Stimulated activated memory B cell treated with anti-CD40 and anti-IgM and Interleukin-4, amounts not matched to agents 10 μg/mL and 1 μg/mL and 100 μg/mL, for 72 hours (primary cell): ENCODE results near the gene SDK1.
"Not testable (repeated sequence)": the region's sequence is repeated elsewhere in the genome, so short reads cannot be mapped to it uniquely, and the experiment has no call there.

ENCODE experiments used
- ATAC-seq: fragments of 150-1000 bp; cut with Tn5 transposase; 2 replicates; pipeline ENCODE4 v1.10.0; 2021
- H3K27ac Mint-ChIP-seq: one replicate; pipeline ENCODE4 v1.8.0; 2022; ENCODE audit warnings: mild to moderate bottlenecking, mixed read lengths
- H3K27me3 Mint-ChIP-seq: one replicate; pipeline ENCODE4 v1.8.0; 2022; ENCODE audit warnings: mixed read lengths
- H3K36me3 Mint-ChIP-seq: one replicate; pipeline ENCODE4 v1.8.0; 2022; ENCODE audit warnings: mixed read lengths
- H3K4me1 Mint-ChIP-seq: one replicate; pipeline ENCODE4 v1.8.0; 2022; ENCODE audit warnings: mixed read lengths
- H3K4me3 Mint-ChIP-seq: one replicate; pipeline ENCODE4 v1.8.0; 2022; ENCODE audit warnings: mild to moderate bottlenecking, moderate library complexity, mixed read lengths
- H3K9me3 Mint-ChIP-seq: one replicate; pipeline ENCODE4 v1.8.0; 2022; ENCODE audit warnings: mixed read lengths

Gene SDK1

GRCh38 chr7:4203626-4204512 lies 902.8 kb downstream of the SDK1 start:
- no peak overlapping the region for H3K4me3 Mint-ChIP-seq
- H3K27ac Mint-ChIP-seq, result no peak overlapping the region

DNA sequence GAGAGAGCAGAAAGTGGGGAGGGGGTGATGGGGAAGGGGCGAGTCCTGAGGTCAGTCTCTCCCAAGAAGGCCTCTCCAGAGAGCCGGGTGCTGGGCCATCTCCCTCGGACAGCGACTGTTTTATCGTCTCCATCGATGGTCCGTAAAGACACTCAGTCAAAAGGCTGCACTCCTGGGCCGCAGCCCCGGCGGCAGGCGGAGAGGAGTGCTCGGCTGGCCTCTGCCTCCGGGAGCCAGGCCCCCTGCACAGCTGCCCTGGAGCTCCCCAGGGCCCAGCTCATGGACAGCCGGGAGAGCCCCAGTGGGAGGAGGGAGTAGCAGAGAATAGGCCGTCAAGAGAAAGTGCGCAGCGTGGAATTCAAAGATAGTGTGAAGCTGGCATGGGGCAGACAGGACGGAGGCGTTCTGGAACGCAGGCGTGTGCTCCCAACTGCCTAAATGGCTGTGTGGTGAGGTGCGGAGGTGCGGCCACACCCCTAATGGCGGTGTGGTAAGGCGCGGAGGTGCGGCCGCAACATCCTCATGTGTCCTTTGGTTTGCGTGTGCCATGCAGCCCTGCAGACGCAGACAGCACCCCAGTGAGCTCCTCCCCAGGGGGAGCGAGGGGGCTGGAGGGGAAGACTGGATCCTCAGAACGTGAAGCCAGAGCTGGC lies 903.6 kb downstream of the SDK1 start:
- Mint-ChIP-seq H3K36me3 (no peaks in the 10 kb centered on the region), H3K4me1 (no peaks in the 10 kb centered on the region), H3K4me3 (no peak overlapping the region), H3K27me3 (no peaks in the 10 kb centered on the region), H3K9me3 (peaks cover 2% of the 10 kb centered on the region), H3K27ac (no peak overlapping the region)
- ATAC-seq, result no peak

More at GRCh38 chr7:4203626-4204512, 902.8 kb downstream of the SDK1 start:
- H3K9me3 Mint-ChIP-seq, result peaks cover 2% of the 10 kb centered on the region
- no peaks in the 10 kb centered on the region for H3K36me3 Mint-ChIP-seq
- no peak for ATAC-seq
- H3K27me3 Mint-ChIP-seq, result no peaks in the 10 kb centered on the region
- no peaks in the 10 kb centered on the region for H3K4me1 Mint-ChIP-seq

GRCh38 chr7:4205828-4206227 lies 904.8 kb downstream of the SDK1 start:
- no peak overlapping the region for H3K4me3 Mint-ChIP-seq
- H3K9me3 Mint-ChIP-seq, result no peaks in the 10 kb centered on the region
- no peak for ATAC-seq
- H3K36me3 Mint-ChIP-seq, result no peaks in the 10 kb centered on the region
- H3K27me3 Mint-ChIP-seq, result no peaks in the 10 kb centered on the region
- H3K4me1 Mint-ChIP-seq, result no peaks in the 10 kb centered on the region
- no peak overlapping the region for H3K27ac Mint-ChIP-seq

DNA sequence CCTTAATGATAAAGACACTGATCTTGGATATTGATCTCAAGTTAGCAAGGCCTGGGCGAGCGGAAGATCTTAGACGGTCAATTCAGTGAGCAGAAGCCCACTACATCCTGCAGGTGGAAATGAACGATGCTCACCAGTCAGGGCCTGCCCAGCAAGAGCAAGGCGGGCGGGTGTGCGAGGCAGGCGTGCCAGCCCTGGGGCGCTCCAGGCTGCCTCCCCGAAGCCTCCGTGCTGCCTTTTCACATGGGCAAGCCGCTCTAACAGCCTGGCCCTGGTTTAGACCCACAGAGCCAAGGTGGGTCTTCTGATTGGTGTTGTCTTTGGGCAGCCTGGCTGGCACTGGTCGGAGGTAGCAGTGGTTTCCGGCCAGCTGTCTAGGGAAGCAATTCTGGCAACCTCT lies 906.0 kb downstream of the SDK1 start:
- no peaks in the 10 kb centered on the region for H3K27me3 Mint-ChIP-seq
- H3K4me1 Mint-ChIP-seq, result no peaks in the 10 kb centered on the region
- H3K36me3 Mint-ChIP-seq, result no peaks in the 10 kb centered on the region
- no peak overlapping the region for H3K4me3 Mint-ChIP-seq
- no peaks in the 10 kb centered on the region for H3K9me3 Mint-ChIP-seq
- no peak overlapping the region for H3K27ac Mint-ChIP-seq
- no peak for ATAC-seq

DNA sequence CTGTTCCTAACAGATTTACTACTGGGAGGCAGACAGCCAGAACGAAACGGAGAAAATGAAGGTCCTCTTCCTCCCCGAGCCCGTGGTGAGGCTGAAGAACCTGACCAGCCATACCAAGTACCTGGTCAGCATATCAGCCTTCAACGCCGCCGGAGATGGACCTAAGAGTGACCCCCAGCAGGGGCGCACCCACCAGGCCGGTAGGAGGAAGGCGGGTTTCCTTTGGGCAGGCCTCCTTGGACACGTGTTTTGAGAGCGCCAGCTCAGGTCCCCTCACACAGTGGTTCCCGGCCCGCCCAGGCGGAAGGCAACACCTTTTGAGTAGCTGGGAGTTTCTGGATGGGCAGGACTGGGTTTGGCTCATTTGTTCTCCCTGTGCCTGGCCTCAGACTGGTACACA lies 907.0 kb downstream of the SDK1 start:
- Mint-ChIP-seq H3K4me3 (no peak overlapping the region), H3K36me3 (no peaks in the 10 kb centered on the region), H3K27me3 (no peaks in the 10 kb centered on the region), H3K9me3 (no peaks in the 10 kb centered on the region), H3K27ac (no peak overlapping the region), H3K4me1 (no peaks in the 10 kb centered on the region)
- ATAC-seq, result no peak

DNA sequence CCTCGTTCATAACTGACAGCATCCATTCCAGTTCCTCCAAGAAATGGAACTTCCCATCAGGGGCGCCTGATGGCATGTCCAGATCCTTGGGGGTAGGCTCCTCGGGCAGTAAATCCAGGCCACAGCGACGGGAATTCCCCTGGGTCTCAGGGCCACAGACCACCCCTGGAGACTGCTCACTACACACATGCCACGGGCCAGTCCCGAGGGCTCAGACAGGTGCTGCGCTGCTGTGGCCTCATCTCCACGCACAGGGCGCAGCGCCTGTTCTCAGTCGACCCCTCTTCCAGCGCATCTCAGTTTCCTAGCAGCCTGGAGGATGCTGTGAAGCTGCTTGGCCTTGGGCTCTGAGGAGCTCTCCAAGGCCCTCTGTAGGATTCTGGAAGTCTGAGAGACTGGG lies 907.5 kb downstream of the SDK1 start:
- ATAC-seq, result no peak
- H3K27ac Mint-ChIP-seq, result no peak overlapping the region
- no peaks in the 10 kb centered on the region for H3K4me1 Mint-ChIP-seq
- H3K4me3 Mint-ChIP-seq, result no peak overlapping the region
- no peaks in the 10 kb centered on the region for H3K27me3 Mint-ChIP-seq
- no peaks in the 10 kb centered on the region for H3K9me3 Mint-ChIP-seq
- no peaks in the 10 kb centered on the region for H3K36me3 Mint-ChIP-seq

DNA sequence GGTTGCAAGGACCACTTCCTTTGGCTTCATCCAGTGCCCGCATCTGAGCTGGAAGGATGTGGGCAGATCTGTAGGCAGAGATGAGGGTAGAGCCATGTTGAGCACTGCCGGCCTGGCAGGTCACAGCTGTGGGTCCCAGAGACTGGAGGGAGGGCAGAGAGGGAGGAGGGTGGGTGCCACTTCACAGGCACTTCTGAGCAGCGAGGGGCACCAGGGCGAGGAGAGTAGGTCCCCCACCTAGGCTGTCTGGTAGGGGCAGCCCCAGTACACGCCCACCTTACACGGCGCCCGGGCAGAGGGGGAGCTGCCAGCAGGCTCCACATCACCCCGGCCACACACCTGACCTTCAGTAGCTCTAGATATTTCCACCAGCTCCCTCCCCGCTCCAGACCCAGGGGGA lies 908.1 kb downstream of the SDK1 start:
- peak; percentile 6 for ATAC-seq
- no peaks in the 10 kb centered on the region for H3K36me3 Mint-ChIP-seq
- H3K4me1 Mint-ChIP-seq, result no peaks in the 10 kb centered on the region

GRCh38 chr7:4209966-4210365 lies 908.9 kb downstream of the SDK1 start:
- H3K27ac Mint-ChIP-seq, result no peak overlapping the region
- H3K4me3 Mint-ChIP-seq, result no peak overlapping the region
- no peaks in the 10 kb centered on the region for H3K4me1 Mint-ChIP-seq
- no peaks in the 10 kb centered on the region for H3K36me3 Mint-ChIP-seq
- H3K9me3 Mint-ChIP-seq, result no peaks in the 10 kb centered on the region
- no peaks in the 10 kb centered on the region for H3K27me3 Mint-ChIP-seq
- ATAC-seq, result no peak

More for the DNA sequence above, 908.1 kb downstream of the SDK1 start:
- H3K9me3 Mint-ChIP-seq, result no peaks in the 10 kb centered on the region
- no peaks in the 10 kb centered on the region for H3K27me3 Mint-ChIP-seq
- no peak overlapping the region for H3K27ac Mint-ChIP-seq
- H3K4me3 Mint-ChIP-seq, result no peak overlapping the region

- no peaks in the 10 kb centered on the region for H3K36me3 Mint-ChIP-seq
- H3K4me3 Mint-ChIP-seq, result no peak overlapping the region
- H3K27ac Mint-ChIP-seq, result no peak overlapping the region
- no peaks in the 10 kb centered on the region for H3K27me3 Mint-ChIP-seq
- H3K4me1 Mint-ChIP-seq, result no peaks in the 10 kb centered on the region
- no peak for ATAC-seq
- no peaks in the 10 kb centered on the region for H3K9me3 Mint-ChIP-seq
Observed at GRCh38 chr7:4210821-4211220, 909.8 kb downstream of the SDK1 start.

GRCh38 chr7:4211261-4211660 lies 910.2 kb downstream of the SDK1 start:
- no peak for ATAC-seq
- Mint-ChIP-seq H3K4me1 (no peaks in the 10 kb centered on the region), H3K4me3 (no peak overlapping the region)

GRCh38 chr7:4212376-4212775 lies 911.3 kb downstream of the SDK1 start:
- no peak overlapping the region for H3K27ac Mint-ChIP-seq
- H3K36me3 Mint-ChIP-seq, result no peaks in the 10 kb centered on the region
- ATAC-seq, result no peak
- no peaks in the 10 kb centered on the region for H3K4me1 Mint-ChIP-seq
- no peaks in the 10 kb centered on the region for H3K27me3 Mint-ChIP-seq
- no peak overlapping the region for H3K4me3 Mint-ChIP-seq
- no peaks in the 10 kb centered on the region for H3K9me3 Mint-ChIP-seq

More at GRCh38 chr7:4211261-4211660, 910.2 kb downstream of the SDK1 start:
- H3K9me3 Mint-ChIP-seq, result no peaks in the 10 kb centered on the region
- H3K27ac Mint-ChIP-seq, result no peak overlapping the region
- H3K36me3 Mint-ChIP-seq, result no peaks in the 10 kb centered on the region
- H3K27me3 Mint-ChIP-seq, result no peaks in the 10 kb centered on the region

- no peak overlapping the region for H3K4me3 Mint-ChIP-seq
- no peaks in the 10 kb centered on the region for H3K9me3 Mint-ChIP-seq
- ATAC-seq, result no peak
- H3K27ac Mint-ChIP-seq, result no peak overlapping the region
- no peaks in the 10 kb centered on the region for H3K36me3 Mint-ChIP-seq
- no peaks in the 10 kb centered on the region for H3K27me3 Mint-ChIP-seq
- no peaks in the 10 kb centered on the region for H3K4me1 Mint-ChIP-seq
Observed at GRCh38 chr7:4214291-4215155, 913.5 kb downstream of the SDK1 start.

- no peak for ATAC-seq
- Mint-ChIP-seq H3K36me3 (no peaks in the 10 kb centered on the region), H3K4me3 (no peak overlapping the region), H3K27ac (no peak overlapping the region), H3K4me1 (no peaks in the 10 kb centered on the region), H3K9me3 (peaks cover 3% of the 10 kb centered on the region), H3K27me3 (no peaks in the 10 kb centered on the region)
Observed at GRCh38 chr7:4215176-4215720, 914.2 kb downstream of the SDK1 start.

- Mint-ChIP-seq H3K9me3 (peaks cover 3% of the 10 kb centered on the region), H3K4me1 (no peaks in the 10 kb centered on the region), H3K36me3 (no peaks in the 10 kb centered on the region), H3K27ac (no peak overlapping the region), H3K27me3 (no peaks in the 10 kb centered on the region), H3K4me3 (no peak overlapping the region)
- ATAC-seq, result no peak
Observed at GRCh38 chr7:4216016-4216415, 915.0 kb downstream of the SDK1 start.

- not testable (repeated sequence) for ATAC-seq, H3K36me3 Mint-ChIP-seq, H3K27ac Mint-ChIP-seq, H3K4me3 Mint-ChIP-seq, H3K4me1 Mint-ChIP-seq, H3K27me3 Mint-ChIP-seq, H3K9me3 Mint-ChIP-seq
Observed at GRCh38 chr7:4217126-4217660, 916.1 kb downstream of the SDK1 start.
